GM20000 (cell line): Measurements from ENCODE around the gene MSI2.

Experiments used
- DNase-seq: peaks from one replicate; pipeline ENCODE4 v3.0.0; 2012; ENCODE audit warnings: low spot score
- TF ChIP-seq, protein P1 (sequence below): IDR thresholded peaks from 2 replicates; pipeline ENCODE4 v1.5.1; 2012; ENCODE audit warnings: mild to moderate bottlenecking, control low read depth; ENCODE audit errors: extremely low read depth, missing control alignments

MSI2 gene

DNA sequence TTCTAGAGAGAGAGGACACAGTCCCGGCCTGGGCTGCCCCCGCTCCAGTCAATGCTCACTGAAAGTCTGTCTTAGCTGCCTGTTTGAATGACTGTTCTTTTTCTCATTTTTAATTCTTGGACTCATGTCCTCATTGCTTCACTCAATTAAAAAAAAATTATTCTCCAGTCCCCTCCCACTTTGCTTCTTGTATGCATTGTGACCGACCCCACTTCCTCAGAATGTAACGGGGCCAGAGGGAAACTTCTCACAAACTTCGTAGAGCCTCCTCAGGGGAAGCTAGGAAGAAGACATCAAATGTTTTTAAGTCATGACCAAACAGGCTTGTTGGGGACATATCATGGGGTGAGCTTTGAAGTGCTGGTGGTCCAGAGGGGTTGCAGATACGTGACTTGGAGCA lies 375.5 kb downstream of the MSI2 start:
- DNase-seq: no peak
- TF ChIP-seq, protein P1, sequence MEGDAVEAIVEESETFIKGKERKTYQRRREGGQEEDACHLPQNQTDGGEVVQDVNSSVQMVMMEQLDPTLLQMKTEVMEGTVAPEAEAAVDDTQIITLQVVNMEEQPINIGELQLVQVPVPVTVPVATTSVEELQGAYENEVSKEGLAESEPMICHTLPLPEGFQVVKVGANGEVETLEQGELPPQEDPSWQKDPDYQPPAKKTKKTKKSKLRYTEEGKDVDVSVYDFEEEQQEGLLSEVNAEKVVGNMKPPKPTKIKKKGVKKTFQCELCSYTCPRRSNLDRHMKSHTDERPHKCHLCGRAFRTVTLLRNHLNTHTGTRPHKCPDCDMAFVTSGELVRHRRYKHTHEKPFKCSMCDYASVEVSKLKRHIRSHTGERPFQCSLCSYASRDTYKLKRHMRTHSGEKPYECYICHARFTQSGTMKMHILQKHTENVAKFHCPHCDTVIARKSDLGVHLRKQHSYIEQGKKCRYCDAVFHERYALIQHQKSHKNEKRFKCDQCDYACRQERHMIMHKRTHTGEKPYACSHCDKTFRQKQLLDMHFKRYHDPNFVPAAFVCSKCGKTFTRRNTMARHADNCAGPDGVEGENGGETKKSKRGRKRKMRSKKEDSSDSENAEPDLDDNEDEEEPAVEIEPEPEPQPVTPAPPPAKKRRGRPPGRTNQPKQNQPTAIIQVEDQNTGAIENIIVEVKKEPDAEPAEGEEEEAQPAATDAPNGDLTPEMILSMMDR: no peak

DNA sequence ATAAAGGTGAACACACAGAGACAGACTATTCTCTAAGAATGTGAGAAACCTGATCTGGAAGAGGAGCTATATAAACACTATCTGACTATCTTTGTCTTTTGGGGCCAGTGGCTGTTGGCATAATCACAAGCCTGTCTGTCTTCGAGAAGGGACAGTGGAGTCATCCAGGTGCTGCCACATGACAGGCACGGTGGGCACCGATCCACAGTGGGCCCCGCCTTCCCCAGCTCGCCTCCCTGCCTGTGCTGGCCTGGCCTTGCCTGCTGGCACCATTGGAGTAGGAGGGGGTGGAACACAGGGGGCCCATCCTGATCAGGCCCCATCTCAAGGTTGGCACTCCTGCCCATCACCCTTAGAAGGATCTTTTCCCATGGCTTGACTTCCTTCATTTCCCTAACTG lies 376.0 kb downstream of the MSI2 start:
- TF ChIP-seq, protein P1: no peak
- no peak for DNase-seq

DNA sequence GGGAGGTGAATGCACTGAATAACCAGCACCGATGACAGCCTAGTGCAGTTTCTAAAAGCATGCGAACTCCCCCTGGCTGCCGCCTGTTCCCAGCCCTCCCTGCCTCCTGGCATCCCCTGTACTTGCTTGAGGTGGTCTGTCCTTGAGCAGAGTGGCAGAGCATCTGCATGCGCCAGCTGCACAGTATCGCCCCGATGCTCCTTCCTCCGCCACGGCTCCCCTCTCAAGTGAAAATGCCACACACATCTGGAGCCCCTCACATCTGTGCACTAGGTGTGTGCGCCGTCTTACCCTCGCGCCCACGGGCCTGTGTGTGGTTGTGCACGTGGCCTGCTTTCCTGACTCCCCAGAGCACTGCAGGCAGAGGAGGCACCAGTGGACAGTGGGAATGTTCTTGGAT lies 376.9 kb downstream of the MSI2 start:
- no peak for DNase-seq

DNA sequence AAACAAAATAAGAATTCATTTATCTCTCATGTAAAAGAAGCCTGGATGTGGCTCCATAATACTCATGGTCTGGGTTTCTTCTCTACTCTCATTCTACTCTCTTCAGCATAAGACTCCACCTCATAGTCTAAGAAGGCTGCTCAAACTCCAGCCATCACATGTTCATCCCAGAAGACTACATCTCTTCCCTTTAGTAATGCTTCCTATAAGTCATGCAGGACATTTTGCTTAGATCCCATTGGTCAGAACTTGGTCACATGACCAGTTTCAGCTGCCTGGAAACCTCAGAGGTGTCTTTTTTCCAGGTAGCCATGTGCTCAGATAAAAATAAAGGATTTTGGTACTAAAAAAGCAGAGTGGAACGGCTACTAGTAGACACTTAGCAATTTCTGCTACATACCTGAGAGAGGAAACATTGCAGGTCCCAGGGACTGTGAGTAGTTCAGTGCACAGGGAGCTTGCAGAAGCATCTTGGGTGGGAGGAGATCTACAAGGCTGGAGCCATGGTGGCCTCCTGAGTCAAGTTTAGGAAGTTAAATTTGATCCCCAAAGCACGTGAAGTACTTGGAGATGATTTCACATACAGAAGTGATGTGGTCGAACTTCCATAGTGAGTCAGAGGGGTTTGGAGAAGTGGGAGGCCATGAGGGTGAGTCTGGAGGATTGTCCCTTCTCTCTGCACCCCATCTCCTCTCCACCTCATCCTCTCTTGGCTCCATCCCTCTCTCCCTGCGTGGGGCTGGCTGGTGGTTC lies 378.6 kb downstream of the MSI2 start:
- DNase-seq: no peak

More for the DNA sequence above, 376.9 kb downstream of the MSI2 start:
- TF ChIP-seq, protein P1: no peak

DNA sequence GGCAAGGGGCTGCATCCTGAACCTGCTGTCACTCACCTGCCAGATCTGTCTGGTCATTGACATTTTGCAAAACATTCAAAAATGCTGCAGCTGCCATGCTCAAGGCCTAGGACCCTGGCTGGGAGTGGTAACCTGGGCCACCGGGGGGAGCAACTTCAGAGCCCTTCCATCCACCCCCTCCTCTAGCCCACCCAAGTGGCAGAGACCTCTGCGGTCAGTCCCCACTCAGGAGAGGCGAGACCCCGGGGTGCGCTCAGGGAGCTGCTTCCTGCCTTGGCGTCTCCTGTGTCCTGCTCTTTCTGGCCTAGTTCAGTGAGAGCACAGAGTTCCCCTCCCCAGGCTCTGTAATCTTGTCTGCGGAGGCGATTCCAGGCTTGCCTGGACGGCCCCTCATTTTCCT lies 380.0 kb downstream of the MSI2 start:
- DNase-seq: no peak
- TF ChIP-seq, protein P1: no peak

More for the DNA sequence above, 378.6 kb downstream of the MSI2 start:
- TF ChIP-seq, protein P1: no peak

DNA sequence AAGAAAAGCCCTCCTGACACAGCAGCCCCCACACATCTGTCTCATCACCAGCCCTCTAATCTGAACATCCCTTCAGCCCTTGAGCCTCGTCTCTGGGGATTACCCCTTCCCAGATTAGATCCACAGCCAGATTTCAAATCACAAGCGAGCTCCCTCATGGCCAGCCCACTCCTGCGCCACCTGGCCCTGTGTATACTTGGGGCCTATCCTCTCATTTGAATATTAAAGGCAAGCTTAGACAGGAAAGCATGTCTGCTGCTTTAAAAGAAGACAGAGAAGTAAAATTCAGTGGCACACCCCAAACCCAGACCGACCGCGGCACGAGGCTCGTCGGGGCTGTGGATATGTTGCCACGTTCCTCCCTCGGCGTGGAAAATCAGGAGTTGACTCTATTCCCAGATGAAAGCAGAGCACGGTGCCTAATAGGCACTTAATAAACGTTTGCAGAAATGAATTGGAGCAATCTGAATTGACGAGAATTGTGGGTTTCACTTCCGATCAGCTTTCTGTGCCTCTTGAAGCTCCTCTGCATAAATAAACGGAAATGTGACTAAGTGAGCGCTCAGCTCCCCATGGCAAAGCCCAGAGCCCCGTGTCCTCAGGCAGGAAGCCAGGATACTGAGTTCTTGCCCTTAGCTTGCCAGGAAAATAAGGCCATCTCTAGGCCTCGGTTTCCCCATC lies 380.8 kb downstream of the MSI2 start:
- TF ChIP-seq, protein P1: no peak
- DNase-seq: no peak

DNA sequence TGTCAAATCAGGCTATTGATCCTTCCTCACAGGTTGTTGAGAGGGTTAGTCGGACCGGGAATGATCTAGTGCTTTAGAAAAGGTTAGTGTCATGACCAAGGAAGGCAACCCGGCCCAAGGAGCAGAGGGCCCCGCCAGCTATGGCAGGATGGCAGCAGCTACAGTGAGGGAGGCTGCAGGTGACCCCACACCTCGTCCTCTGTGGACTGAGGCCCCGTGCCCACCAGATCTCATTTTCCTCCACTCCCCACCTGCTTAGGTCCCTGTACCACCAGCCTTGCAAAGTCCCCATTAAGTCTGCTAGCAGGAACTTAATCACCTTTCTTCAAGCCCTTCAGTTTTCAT lies 381.3 kb downstream of the MSI2 start:
- TF ChIP-seq, protein P1: no peak
- no peak for DNase-seq
